ENCODE measurements around the gene PCGF2.

DNA sequence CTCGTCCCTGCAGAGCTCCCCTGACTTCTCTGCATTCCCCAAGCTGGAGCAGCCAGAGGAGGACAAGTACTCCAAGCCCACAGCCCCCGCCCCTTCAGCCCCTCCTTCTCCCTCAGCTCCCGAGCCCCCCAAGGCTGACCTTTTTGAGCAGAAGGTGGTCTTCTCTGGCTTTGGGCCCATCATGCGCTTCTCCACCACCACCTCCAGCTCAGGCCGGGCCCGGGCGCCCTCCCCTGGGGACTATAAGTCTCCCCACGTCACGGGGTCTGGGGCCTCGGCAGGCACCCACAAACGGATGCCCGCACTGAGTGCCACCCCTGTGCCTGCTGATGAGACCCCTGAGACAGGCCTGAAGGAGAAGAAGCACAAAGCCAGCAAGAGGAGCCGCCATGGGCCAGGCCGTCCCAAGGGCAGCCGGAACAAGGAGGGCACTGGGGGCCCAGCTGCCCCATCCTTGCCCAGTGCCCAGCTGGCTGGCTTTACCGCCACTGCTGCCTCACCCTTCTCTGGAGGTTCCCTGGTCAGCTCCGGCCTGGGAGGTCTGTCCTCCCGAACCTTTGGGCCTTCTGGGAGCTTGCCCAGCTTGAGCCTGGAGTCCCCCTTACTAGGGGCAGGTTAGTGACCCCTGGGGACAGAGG, 31.6 kb downstream of the PCGF2 start:
- no peak for TF ChIP-seq EZH2 (IDR thresholded peaks at IDR 0.05; ENCODE audit: borderline replicate concordance, low read length)
- no peak for TF ChIP-seq CTCF (IDR thresholded peaks at IDR 0.05; ENCODE audit: low read length)

Measured in OCI-LY1 (cell line).